Chondrocyte (in vitro differentiated cells): ENCODE results near the gene MAGEF1. TPM values are rescaled to one million over a fixed set of nuclear protein-coding genes. Genes with fewer than 3 reads are reported as not detected.

Experiments used
- DNase-seq: peaks from one replicate; pipeline ENCODE4 v3.0.0; 2021; ENCODE audit warnings: mixed read lengths, low spot score
- H3K27ac Mint-ChIP-seq: one replicate; pipeline ENCODE4 v1.8.0; 2021; ENCODE audit warnings: mild to moderate bottlenecking, moderate library complexity, mixed read lengths; ENCODE audit not compliant: unreplicated experiment
- H3K27me3 Mint-ChIP-seq: 2 replicates; pipeline ENCODE4 v1.8.0; 2021; ENCODE audit warnings: low read depth, mixed read lengths
- H3K36me3 Mint-ChIP-seq: 2 replicates; pipeline ENCODE4 v1.8.0; 2021; ENCODE audit warnings: low read depth, mixed read lengths
- H3K4me1 Mint-ChIP-seq: 2 replicates; pipeline ENCODE4 v1.8.0; 2021; ENCODE audit warnings: low read depth, mild to moderate bottlenecking, mixed read lengths
- H3K4me3 Mint-ChIP-seq: one replicate; pipeline ENCODE4 v1.8.0; 2021; ENCODE audit warnings: mild to moderate bottlenecking, moderate library complexity, mixed read lengths; ENCODE audit not compliant: unreplicated experiment
- H3K9me3 Mint-ChIP-seq: 2 replicates; pipeline ENCODE4 v1.8.0; 2021; ENCODE audit warnings: low read depth, mixed read lengths
- CTCF ChIP-seq: fragments of 200-600 bp; sonication (generic); IDR thresholded peaks from 2 replicates; pipeline ENCODE4 v1.5.0; 2021; ENCODE audit warnings: antibody characterized with exemption, mild to moderate bottlenecking, moderate library complexity
- total RNA-seq: library from RNA; stranded (reverse); gene quantifications from 3 replicates; pipeline ENCODE4 v1.2.1, GENCODE V29; 2021

MAGEF1 gene
- total RNA-seq, 1 donor from 2014 or later: 37.8 TPM

- Mint-ChIP-seq H3K4me1 (peaks cover 90% of the 10 kb centered on the region), H3K36me3 (no peaks in the 10 kb centered on the region), H3K4me3 (no peak overlapping the region), H3K9me3 (no peaks in the 10 kb centered on the region), H3K27ac (peak overlapping the region; percentile 49), H3K27me3 (no peaks in the 10 kb centered on the region)
- no peak for DNase-seq
- TF ChIP-seq CTCF: no peak
These were observed 21.5 kb downstream of the MAGEF1 start for GRCh38 chr3:184690192-184690883.

GRCh38 chr3:184688882-184689271, 23.0 kb downstream of the MAGEF1 start:
- H3K27ac Mint-ChIP-seq: peak overlapping the region; percentile 89
- peaks cover 84% of the 10 kb centered on the region for H3K4me1 Mint-ChIP-seq

GRCh38 chr3:184688251-184688881, 23.5 kb downstream of the MAGEF1 start:
- no peak overlapping the region for H3K4me3 Mint-ChIP-seq
- no peak for DNase-seq
- H3K27ac Mint-ChIP-seq: peak overlapping the region; percentile 89
- H3K9me3 Mint-ChIP-seq: no peaks in the 10 kb centered on the region
- no peaks in the 10 kb centered on the region for H3K36me3 Mint-ChIP-seq
- no peaks in the 10 kb centered on the region for H3K27me3 Mint-ChIP-seq
- peak; percentile 44 for TF ChIP-seq CTCF
- peaks cover 79% of the 10 kb centered on the region for H3K4me1 Mint-ChIP-seq

More at GRCh38 chr3:184688882-184689271, 23.0 kb downstream of the MAGEF1 start:
- TF ChIP-seq CTCF: no peak
- no peak for DNase-seq
- H3K4me3 Mint-ChIP-seq: no peak overlapping the region
- H3K27me3 Mint-ChIP-seq: no peaks in the 10 kb centered on the region
- no peaks in the 10 kb centered on the region for H3K9me3 Mint-ChIP-seq
- H3K36me3 Mint-ChIP-seq: no peaks in the 10 kb centered on the region

GRCh38 chr3:184687363-184688015, 24.4 kb downstream of the MAGEF1 start:
- peak overlapping the region; percentile 66 for H3K27ac Mint-ChIP-seq

More at GRCh38 chr3:184687363-184688015, 24.4 kb downstream of the MAGEF1 start:
- H3K36me3 Mint-ChIP-seq: no peaks in the 10 kb centered on the region
- no peak overlapping the region for H3K4me3 Mint-ChIP-seq
- H3K27me3 Mint-ChIP-seq: no peaks in the 10 kb centered on the region
- no peak for DNase-seq
- no peak for TF ChIP-seq CTCF
- peaks cover 70% of the 10 kb centered on the region for H3K4me1 Mint-ChIP-seq
- H3K9me3 Mint-ChIP-seq: no peaks in the 10 kb centered on the region
